OCI-LY1 (cell line): ENCODE results near the gene GRIA1.
A peak's percentile ranks its signal among the peaks of the same experiment; 100 is the strongest.

ENCODE experiments used
- H2AFZ ChIP-seq: fragments of 200-600 bp; sonication (generic), shearing (Covaris generic); 2 replicates; pipeline ENCODE4 v1.6.0; 2014; ENCODE audit warnings: antibody characterized with exemption, mild to moderate bottlenecking, low read length
- H3F3A ChIP-seq: fragments of 200-600 bp; sonication (generic), shearing (Covaris generic); 2 replicates; pipeline ENCODE4 v1.6.0; 2014; ENCODE audit warnings: mild to moderate bottlenecking, antibody characterized with exemption, low read length, moderate library complexity; ENCODE audit not compliant: insufficient read depth
- H3K27ac ChIP-seq: fragments of 200-600 bp; sonication (generic); 2 replicates; pipeline ENCODE4 v1.5.1; 2014; ENCODE audit warnings: low read length, mixed run types, mild to moderate bottlenecking, low read depth; ENCODE audit not compliant: poor library complexity, severe bottlenecking
- H3K27me3 ChIP-seq: fragments of 200-600 bp; sonication (generic); 2 replicates; pipeline ENCODE4 v1.6.0; 2014; ENCODE audit warnings: antibody characterized with exemption, mild to moderate bottlenecking, low read length, moderate library complexity; ENCODE audit not compliant: insufficient read depth
- H3K36me3 ChIP-seq: fragments of 200-600 bp; sonication (generic); 2 replicates; pipeline ENCODE4 v1.6.1; 2014; ENCODE audit warnings: mild to moderate bottlenecking, antibody characterized with exemption, low read length, moderate library complexity, mixed read lengths; ENCODE audit not compliant: insufficient read depth
- H3K4me1 ChIP-seq: fragments of 200-600 bp; sonication (generic); 2 replicates; pipeline ENCODE4 v1.5.1; 2014; ENCODE audit warnings: mild to moderate bottlenecking, low read length, moderate library complexity; ENCODE audit not compliant: insufficient read depth, severe bottlenecking
- H3K4me2 ChIP-seq: fragments of 200-600 bp; sonication (generic), shearing (Covaris generic); 2 replicates; pipeline ENCODE4 v1.6.1; 2014; ENCODE audit warnings: low read length
- H3K4me3 ChIP-seq: fragments of 200-600 bp; sonication (generic); 2 replicates; pipeline ENCODE4 v1.5.1; 2014; ENCODE audit warnings: low read length, low read depth, mild to moderate bottlenecking, mixed read lengths; ENCODE audit not compliant: poor library complexity, severe bottlenecking
- H3K79me2 ChIP-seq: fragments of 200-600 bp; shearing (Covaris generic); 2 replicates; pipeline ENCODE4 v1.6.1; 2016; ENCODE audit warnings: mixed run types, low read length, mixed read lengths; ENCODE audit not compliant: insufficient read depth
- H3K9ac ChIP-seq: fragments of 200-600 bp; sonication (generic), shearing (Covaris generic); 2 replicates; pipeline ENCODE4 v1.6.1; 2014; ENCODE audit warnings: mild to moderate bottlenecking, low read length, mixed read lengths
- H3K9me2 ChIP-seq: fragments of 200-600 bp; sonication (generic), shearing (Covaris generic); 2 replicates; pipeline ENCODE4 v1.6.1; 2014; ENCODE audit warnings: low read depth, mild to moderate bottlenecking, low read length, mixed read lengths
- H3K9me3 ChIP-seq: fragments of 200-600 bp; shearing (Covaris generic); 2 replicates; pipeline ENCODE4 v1.6.1; 2014; ENCODE audit warnings: low read length, mixed read lengths
- H4K20me1 ChIP-seq: fragments of 200-600 bp; sonication (generic), shearing (Covaris generic); 2 replicates; pipeline ENCODE4 v1.6.0; 2016; ENCODE audit warnings: mild to moderate bottlenecking, low read length; ENCODE audit not compliant: insufficient read depth
- EZH2 ChIP-seq: fragments of 200-600 bp; sonication (generic), shearing (Covaris generic); IDR thresholded peaks from 2 replicates; pipeline ENCODE4 v1.8.0; 2017; ENCODE audit warnings: borderline replicate concordance, mixed run types, mild to moderate bottlenecking, antibody characterized with exemption, low read length, moderate library complexity, mixed read lengths
- TF ChIP-seq, protein P1 (sequence below): fragments of 200-600 bp; sonication (generic), shearing (Covaris generic); IDR thresholded peaks from 2 replicates; pipeline ENCODE4 v1.5.1; 2017; ENCODE audit warnings: mild to moderate bottlenecking, antibody characterized with exemption, low read length, moderate library complexity, mixed read lengths

GRIA1 gene

DNA sequence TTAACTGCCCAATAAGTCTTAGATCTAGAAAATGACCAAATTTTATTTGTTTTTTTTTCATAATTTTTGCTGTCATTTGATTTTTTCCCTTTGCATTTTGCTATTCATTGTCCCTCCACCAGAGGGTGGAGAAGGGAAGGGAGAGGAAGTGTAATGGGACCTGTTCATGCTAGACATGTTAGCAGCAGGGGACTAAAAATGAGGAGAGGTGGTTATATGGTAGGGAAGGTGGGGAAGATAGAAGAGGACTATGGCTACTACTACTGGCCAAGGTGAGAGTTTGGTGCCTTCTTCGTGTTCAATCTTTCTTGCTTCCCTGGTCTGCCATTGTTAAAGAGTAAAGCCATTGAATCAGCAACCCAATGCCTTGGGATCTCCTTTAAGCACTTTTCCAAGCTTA, 6.4 kb downstream of the GRIA1 start:
- Histone ChIP-seq H3K79me2 (no peaks in the 10 kb centered on the region), H2AFZ (no peak overlapping the region), H3K36me3 (no peaks in the 10 kb centered on the region), H3K9me3 (no peaks in the 10 kb centered on the region), H3K9me2 (no peaks in the 10 kb centered on the region), H3F3A (no peaks in the 10 kb centered on the region), H4K20me1 (no peaks in the 10 kb centered on the region), H3K4me1 (no peaks in the 10 kb centered on the region), H3K9ac (no peak overlapping the region), H3K27ac (no peak overlapping the region), H3K4me3 (no peak overlapping the region), H3K4me2 (no peak overlapping the region), H3K27me3 (no peaks in the 10 kb centered on the region)
- TF ChIP-seq EZH2, result no peak
- TF ChIP-seq, protein P1, sequence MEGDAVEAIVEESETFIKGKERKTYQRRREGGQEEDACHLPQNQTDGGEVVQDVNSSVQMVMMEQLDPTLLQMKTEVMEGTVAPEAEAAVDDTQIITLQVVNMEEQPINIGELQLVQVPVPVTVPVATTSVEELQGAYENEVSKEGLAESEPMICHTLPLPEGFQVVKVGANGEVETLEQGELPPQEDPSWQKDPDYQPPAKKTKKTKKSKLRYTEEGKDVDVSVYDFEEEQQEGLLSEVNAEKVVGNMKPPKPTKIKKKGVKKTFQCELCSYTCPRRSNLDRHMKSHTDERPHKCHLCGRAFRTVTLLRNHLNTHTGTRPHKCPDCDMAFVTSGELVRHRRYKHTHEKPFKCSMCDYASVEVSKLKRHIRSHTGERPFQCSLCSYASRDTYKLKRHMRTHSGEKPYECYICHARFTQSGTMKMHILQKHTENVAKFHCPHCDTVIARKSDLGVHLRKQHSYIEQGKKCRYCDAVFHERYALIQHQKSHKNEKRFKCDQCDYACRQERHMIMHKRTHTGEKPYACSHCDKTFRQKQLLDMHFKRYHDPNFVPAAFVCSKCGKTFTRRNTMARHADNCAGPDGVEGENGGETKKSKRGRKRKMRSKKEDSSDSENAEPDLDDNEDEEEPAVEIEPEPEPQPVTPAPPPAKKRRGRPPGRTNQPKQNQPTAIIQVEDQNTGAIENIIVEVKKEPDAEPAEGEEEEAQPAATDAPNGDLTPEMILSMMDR, result peak; percentile 57

DNA sequence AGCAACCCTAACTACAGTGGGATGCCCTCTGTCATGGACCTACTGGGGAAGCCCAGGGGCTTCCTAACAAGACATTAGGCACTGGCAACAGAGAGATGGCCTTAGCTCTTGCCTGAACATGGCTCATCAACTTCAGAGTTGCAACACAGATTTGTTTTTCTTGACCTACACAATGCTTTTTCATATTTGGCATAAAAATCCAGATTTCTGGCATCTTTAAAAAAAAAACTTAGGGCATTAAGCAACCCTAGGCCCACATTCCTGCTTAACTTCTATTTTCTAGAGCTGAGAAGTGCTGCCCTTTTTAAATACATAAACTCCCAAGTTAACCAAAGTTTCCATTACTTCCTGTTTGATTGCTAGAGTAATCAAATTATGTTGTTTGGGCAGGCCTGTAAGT, 8.0 kb downstream of the GRIA1 start:
- no peak for TF ChIP-seq EZH2
- TF ChIP-seq, protein P1, result no peak
- Histone ChIP-seq H3K9me2 (no peaks in the 10 kb centered on the region), H3K4me3 (no peak overlapping the region), H3K36me3 (no peaks in the 10 kb centered on the region), H2AFZ (no peak overlapping the region), H3K4me1 (no peaks in the 10 kb centered on the region), H3K9me3 (no peaks in the 10 kb centered on the region), H3K9ac (no peak overlapping the region), H4K20me1 (no peaks in the 10 kb centered on the region), H3K27me3 (no peaks in the 10 kb centered on the region), H3F3A (no peaks in the 10 kb centered on the region), H3K79me2 (no peaks in the 10 kb centered on the region), H3K4me2 (no peak overlapping the region), H3K27ac (no peak overlapping the region)

GRCh38 chr5:153500178-153500577, 9.7 kb downstream of the GRIA1 start:
- no peak for TF ChIP-seq EZH2
- TF ChIP-seq, protein P1, result no peak
- Histone ChIP-seq H3K79me2 (no peaks in the 10 kb centered on the region), H3K9ac (no peak overlapping the region), H3K27ac (no peak overlapping the region), H3K9me2 (no peaks in the 10 kb centered on the region), H3K4me1 (no peaks in the 10 kb centered on the region), H3F3A (no peaks in the 10 kb centered on the region), H3K4me3 (no peak overlapping the region), H3K36me3 (no peaks in the 10 kb centered on the region), H3K27me3 (no peaks in the 10 kb centered on the region), H4K20me1 (no peaks in the 10 kb centered on the region), H2AFZ (no peak overlapping the region), H3K4me2 (no peak overlapping the region), H3K9me3 (no peaks in the 10 kb centered on the region)
